Fibroblast of skin of scalp (primary cell): ENCODE measurements around the gene CELA1.
A peak's percentile ranks its signal among the peaks of the same experiment; 100 is the strongest.
"Not testable (repeated sequence)": the region's sequence is repeated elsewhere in the genome, so short reads cannot be mapped to it uniquely, and the experiment has no call there.

Experiments used
- DNase-seq: peaks from one replicate; pipeline ENCODE4 v3.0.0-alpha.2; 2013

CELA1 gene

GRCh38 chr12:51307655-51308593 is 38.6 kb downstream of the CELA1 start:
- peak; percentile 87 for DNase-seq

- DNase-seq: no peak
Observed at GRCh38 chr12:51306507-51306906, 40.0 kb downstream of the CELA1 start.

GRCh38 chr12:51300768-51301167 is 45.7 kb downstream of the CELA1 start:
- DNase-seq: not testable (repeated sequence)

- no peak for DNase-seq
Observed at GRCh38 chr12:51295651-51296050, 50.8 kb downstream of the CELA1 start.

GRCh38 chr12:51294097-51294496 is 52.4 kb downstream of the CELA1 start:
- DNase-seq: not testable (repeated sequence)

- no peak for DNase-seq
Observed at GRCh38 chr12:51293696-51294095, 52.8 kb downstream of the CELA1 start.

- DNase-seq: not testable (repeated sequence)
Observed at GRCh38 chr12:51291603-51292513, 54.6 kb downstream of the CELA1 start.

- DNase-seq: no peak
Observed at GRCh38 chr12:51285843-51286242, 60.6 kb downstream of the CELA1 start.

- DNase-seq: peak; percentile 74
Observed at GRCh38 chr12:51281202-51281924, 65.1 kb downstream of the CELA1 start.
